Measurements from ENCODE around the gene LRRC4C. TPM values are rescaled to one million over a fixed set of nuclear protein-coding genes. Genes with fewer than 3 reads are reported as not detected.

Gene LRRC4C
- total RNA-seq, 1 donor from 2014 or later: 1.5 TPM

DNA sequence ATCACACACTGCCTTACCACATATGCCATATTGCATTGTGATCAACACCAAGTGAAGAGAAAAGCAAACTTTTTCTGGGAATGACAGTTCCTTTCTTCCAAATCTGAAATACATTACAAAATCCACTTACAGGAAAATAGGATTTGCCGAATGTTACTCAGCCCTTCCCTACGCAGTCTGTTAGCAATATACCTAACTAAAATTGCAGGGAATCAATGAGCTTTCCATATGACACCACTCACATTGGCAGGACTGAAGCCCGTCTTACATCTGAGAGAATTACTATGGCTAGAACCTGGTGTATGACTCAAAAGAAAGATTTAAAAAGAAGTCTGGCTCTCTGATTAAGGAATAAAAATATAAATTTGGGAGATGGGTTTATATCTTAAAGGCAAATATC is 136.0 kb downstream of the LRRC4C start:
- Histone ChIP-seq H3K4me3 (ENCODE audit: low read depth, low read length) (no peak overlapping the region), H3K27me3 (ENCODE audit: control insufficient read depth, insufficient read depth, low read length) (no peaks in the 10 kb centered on the region), H3K36me3 (ENCODE audit: control insufficient read depth, insufficient read depth, low read length) (no peaks in the 10 kb centered on the region)
- TF ChIP-seq, protein P1, sequence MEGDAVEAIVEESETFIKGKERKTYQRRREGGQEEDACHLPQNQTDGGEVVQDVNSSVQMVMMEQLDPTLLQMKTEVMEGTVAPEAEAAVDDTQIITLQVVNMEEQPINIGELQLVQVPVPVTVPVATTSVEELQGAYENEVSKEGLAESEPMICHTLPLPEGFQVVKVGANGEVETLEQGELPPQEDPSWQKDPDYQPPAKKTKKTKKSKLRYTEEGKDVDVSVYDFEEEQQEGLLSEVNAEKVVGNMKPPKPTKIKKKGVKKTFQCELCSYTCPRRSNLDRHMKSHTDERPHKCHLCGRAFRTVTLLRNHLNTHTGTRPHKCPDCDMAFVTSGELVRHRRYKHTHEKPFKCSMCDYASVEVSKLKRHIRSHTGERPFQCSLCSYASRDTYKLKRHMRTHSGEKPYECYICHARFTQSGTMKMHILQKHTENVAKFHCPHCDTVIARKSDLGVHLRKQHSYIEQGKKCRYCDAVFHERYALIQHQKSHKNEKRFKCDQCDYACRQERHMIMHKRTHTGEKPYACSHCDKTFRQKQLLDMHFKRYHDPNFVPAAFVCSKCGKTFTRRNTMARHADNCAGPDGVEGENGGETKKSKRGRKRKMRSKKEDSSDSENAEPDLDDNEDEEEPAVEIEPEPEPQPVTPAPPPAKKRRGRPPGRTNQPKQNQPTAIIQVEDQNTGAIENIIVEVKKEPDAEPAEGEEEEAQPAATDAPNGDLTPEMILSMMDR (IDR thresholded peaks at IDR 0.05; ENCODE audit: insufficient read depth, low read length, poor library complexity, severe bottlenecking): no peak
- DNase-seq (ENCODE audit: low read depth): no peak

DNA sequence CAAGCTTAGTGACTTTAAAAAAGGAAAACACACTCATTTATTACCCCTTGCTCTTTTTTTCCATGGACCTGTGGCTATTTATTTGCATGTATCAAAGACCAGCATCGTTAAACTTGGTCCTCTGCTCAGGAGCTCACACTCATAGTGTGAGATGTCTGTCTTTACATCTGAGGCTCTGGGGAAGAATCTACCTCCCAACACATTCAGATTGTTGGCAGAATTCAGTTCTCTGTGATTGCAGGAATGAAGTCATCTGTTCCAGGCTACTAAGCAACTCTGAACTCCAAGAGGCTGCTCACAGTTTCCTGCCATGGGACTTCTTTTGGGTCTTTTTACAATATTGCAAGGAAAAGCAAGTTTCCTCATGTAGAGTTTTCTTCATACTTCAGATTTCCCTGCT is 138.8 kb downstream of the LRRC4C start:
- TF ChIP-seq, protein P1 (IDR thresholded peaks at IDR 0.05; ENCODE audit: insufficient read depth, low read length, poor library complexity, severe bottlenecking): no peak
- no peaks in the 10 kb centered on the region for H3K27me3 ChIP-seq (ENCODE audit: control insufficient read depth, insufficient read depth, low read length)
- no peak for DNase-seq (ENCODE audit: low read depth)
- H3K4me3 ChIP-seq (ENCODE audit: low read depth, low read length): no peak overlapping the region
- no peaks in the 10 kb centered on the region for H3K36me3 ChIP-seq (ENCODE audit: control insufficient read depth, insufficient read depth, low read length)

DNA sequence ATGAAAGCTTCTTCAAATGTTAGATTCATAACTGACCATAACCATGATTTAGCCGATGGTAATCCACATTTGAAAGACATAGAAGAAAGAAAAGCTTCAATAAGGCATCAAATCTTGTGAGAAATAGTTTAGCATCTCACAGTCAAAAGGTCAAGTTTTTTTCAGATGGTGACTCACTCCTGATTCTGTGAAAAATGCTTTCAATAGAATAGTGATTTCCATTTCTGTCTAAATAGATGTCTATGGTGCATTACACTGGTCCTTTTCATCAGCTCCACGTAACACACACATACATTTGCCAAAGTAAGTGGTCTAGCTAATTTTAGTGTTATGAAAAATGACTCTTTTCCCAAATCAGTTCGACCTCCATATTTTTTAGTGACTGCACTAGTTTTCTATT is 139.2 kb downstream of the LRRC4C start:
- Histone ChIP-seq H3K27me3 (ENCODE audit: control insufficient read depth, insufficient read depth, low read length) (no peaks in the 10 kb centered on the region), H3K4me3 (ENCODE audit: low read depth, low read length) (no peak overlapping the region), H3K36me3 (ENCODE audit: control insufficient read depth, insufficient read depth, low read length) (no peaks in the 10 kb centered on the region)
- DNase-seq (ENCODE audit: low read depth): no peak
- TF ChIP-seq, protein P1 (IDR thresholded peaks at IDR 0.05; ENCODE audit: insufficient read depth, low read length, poor library complexity, severe bottlenecking): no peak

DNA sequence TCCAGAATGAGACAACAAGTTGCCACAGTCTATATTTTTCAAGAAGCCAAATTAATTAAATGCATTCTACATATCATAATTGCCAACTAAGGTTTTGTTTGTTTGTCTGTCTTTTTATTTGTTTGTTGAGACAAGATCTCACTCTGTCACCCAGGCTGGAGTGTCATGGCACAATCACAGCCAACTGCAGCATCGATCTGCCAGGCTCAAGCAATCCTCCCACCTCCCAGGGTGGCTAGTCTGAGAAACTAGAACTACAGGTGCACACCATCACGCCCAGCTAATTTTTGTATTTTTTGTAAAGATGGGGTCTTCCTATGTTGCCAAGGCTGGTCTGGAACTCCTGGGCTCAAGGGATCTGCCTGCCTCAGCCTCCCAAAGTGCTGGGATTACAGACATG is 140.0 kb downstream of the LRRC4C start:
- H3K4me3 ChIP-seq (ENCODE audit: low read depth, low read length): no peak overlapping the region
- TF ChIP-seq, protein P1 (IDR thresholded peaks at IDR 0.05; ENCODE audit: insufficient read depth, low read length, poor library complexity, severe bottlenecking): no peak
- no peaks in the 10 kb centered on the region for H3K27me3 ChIP-seq (ENCODE audit: control insufficient read depth, insufficient read depth, low read length)
- no peak for DNase-seq (ENCODE audit: low read depth)
- no peaks in the 10 kb centered on the region for H3K36me3 ChIP-seq (ENCODE audit: control insufficient read depth, insufficient read depth, low read length)

DNA sequence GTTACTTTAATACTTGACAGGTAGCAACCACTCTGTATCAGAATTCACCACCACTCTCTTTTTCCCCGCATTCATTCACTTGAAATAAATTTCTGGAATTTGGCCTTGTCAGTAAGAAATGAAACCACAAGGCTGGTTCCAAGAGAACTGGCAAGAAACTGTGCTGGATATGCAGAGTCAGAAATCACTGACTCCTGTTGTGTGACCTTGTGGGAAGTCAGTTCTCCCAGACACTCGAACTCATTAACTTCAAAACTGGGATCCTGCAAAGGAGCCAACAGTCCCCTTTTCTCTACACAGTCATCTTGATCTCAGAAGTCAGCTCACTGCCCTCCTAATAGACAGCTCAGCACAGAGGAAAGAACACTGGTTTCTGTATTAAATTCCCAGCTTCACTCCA is 142.7 kb downstream of the LRRC4C start:
- DNase-seq (ENCODE audit: low read depth): peak; percentile 9
- Histone ChIP-seq H3K27me3 (ENCODE audit: control insufficient read depth, insufficient read depth, low read length) (no peaks in the 10 kb centered on the region), H3K4me3 (ENCODE audit: low read depth, low read length) (no peak overlapping the region), H3K36me3 (ENCODE audit: control insufficient read depth, insufficient read depth, low read length) (no peaks in the 10 kb centered on the region)
- TF ChIP-seq, protein P1 (IDR thresholded peaks at IDR 0.05; ENCODE audit: insufficient read depth, low read length, poor library complexity, severe bottlenecking): no peak

DNA sequence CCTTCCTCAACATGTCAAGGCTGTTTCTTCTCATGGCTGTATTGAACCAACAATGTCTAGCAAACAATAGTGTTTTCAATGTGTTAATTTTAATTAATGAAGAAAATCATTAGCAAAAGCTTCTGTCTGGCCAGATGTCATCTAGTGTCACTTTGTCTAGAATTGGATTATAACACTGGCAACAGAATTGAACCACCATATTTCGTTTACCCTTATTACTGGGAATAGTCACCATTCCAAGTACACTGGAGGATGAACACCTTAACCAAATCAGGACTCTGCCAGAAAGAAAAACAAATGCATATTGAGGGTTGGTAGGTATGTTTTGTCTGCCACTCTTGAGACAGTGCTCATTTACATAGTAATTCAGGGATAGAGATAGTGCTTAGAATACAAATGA is 146.2 kb downstream of the LRRC4C start:
- no peak overlapping the region for H3K4me3 ChIP-seq (ENCODE audit: low read depth, low read length)

More for the DNA sequence above, 146.2 kb downstream of the LRRC4C start:
- no peak for DNase-seq (ENCODE audit: low read depth)
- H3K36me3 ChIP-seq (ENCODE audit: control insufficient read depth, insufficient read depth, low read length): no peaks in the 10 kb centered on the region
- no peaks in the 10 kb centered on the region for H3K27me3 ChIP-seq (ENCODE audit: control insufficient read depth, insufficient read depth, low read length)
- TF ChIP-seq, protein P1 (IDR thresholded peaks at IDR 0.05; ENCODE audit: insufficient read depth, low read length, poor library complexity, severe bottlenecking): no peak

All from kidney epithelial cell (primary cell).